HG02759 (cell line): ENCODE data around the gene KLHL29.
A peak's percentile ranks its signal among the peaks of the same experiment; 100 is the strongest.
"Not testable (repeated sequence)": the region's sequence is repeated elsewhere in the genome, so short reads cannot be mapped to it uniquely, and the experiment has no call there.

ENCODE experiments used
- ATAC-seq: cut with Tn5 transposase; IDR thresholded peaks from one replicate; pipeline ENCODE4 v1.9.1; 2021; ENCODE audit warnings: mild to moderate bottlenecking, moderate library complexity; ENCODE audit not compliant: unreplicated experiment

The KLHL29 gene

DNA sequence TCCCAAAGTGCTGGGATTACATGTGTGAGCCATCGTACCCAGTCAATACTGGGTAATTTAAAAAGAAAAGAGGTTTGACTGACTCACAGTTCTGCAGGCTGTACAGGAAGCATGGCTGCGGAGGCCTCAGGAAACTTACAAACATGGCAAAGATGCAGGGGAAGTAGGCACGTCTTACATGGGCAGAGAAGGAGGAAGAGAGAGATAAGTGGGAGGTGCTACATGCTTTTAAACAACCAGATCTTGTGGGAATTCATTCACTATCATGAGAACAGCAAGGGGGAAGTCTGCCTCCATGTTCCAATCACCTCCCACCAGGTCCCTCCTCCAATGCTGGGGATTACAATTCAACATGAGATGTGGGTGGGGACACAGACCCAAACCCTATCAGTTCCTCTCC is 349.4 kb downstream of the KLHL29 start:
- ATAC-seq = no peak

DNA sequence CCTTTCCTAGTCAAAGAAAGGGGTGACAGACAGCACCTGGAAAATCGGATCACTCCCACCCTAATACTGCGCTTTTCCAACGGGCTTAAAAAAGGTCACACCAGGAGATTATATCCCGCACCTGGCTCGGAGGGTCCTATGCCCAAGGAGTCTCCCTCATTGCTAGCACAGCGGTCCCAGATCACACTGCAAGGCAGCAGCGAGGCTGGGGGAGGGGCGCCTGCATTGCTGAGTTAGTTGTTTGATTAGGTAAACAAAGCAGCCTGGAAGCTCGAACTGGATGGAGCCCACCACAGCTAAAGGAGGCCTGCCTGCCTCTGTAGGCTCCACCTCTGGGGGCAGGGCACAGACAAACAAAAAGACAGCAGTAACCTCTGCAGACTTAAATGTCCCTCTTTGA is 351.8 kb downstream of the KLHL29 start:
- not testable (repeated sequence) for ATAC-seq

GRCh38 chr2:23745068-23745725 is 360.2 kb downstream of the KLHL29 start:
- ATAC-seq = no peak

GRCh38 chr2:23745726-23746105 is 360.7 kb downstream of the KLHL29 start:
- peak; percentile 76 for ATAC-seq

GRCh38 chr2:23746141-23746863 is 361.3 kb downstream of the KLHL29 start:
- ATAC-seq = peak; percentile 52

GRCh38 chr2:23751747-23752265 is 366.8 kb downstream of the KLHL29 start:
- ATAC-seq = no peak

GRCh38 chr2:23753291-23754010 is 368.5 kb downstream of the KLHL29 start:
- no peak for ATAC-seq

DNA sequence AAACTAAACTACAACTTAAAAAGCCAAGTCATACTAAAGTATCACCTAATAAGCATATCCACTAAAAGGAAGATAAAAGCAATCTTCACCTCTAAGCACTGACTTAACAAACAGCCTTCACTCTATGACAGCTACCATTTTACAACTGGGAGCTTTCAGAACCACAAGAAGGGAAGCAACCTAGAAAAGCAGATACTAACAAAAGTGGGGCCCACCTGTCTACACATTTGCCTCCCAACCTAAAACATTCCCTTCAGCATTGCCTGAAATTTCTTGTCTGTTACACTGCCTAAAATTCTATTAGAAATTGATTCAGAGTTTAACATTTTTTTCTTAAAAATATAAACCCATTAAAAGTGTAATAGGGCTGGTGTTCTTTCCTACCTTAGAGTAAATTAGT is 370.0 kb downstream of the KLHL29 start:
- no peak for ATAC-seq

DNA sequence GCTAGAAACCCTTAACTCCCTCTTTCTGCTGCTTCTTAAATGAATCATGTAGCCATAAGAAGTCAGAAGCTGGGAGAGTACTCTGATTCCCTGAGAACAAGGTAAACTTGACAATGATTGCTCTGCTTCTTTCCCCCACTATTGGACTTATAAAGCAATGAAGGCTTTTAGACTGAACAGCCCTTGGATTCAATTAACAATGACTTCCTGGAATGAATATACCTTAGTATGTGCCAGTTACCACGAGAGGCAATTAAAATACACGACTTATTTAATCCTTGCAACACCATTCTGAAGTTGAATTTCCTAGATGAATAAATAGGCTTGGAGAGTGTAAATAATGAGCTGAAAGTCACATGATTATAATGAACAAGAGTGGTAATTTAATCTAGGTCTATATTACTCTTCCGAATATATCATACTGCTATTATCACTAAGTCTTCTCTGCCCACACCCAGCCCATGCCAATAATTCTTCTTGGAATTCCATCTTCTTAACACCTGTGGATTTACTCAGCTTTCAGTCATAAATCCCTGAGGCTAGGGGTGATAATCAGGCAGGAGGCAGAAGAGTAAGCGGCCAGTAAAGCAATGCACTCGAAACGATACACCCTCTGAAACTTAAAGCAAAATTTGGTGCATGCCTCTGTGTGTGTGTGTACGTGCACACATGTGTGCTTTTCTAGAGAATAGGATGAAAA is 371.8 kb downstream of the KLHL29 start:
- ATAC-seq = no peak

DNA sequence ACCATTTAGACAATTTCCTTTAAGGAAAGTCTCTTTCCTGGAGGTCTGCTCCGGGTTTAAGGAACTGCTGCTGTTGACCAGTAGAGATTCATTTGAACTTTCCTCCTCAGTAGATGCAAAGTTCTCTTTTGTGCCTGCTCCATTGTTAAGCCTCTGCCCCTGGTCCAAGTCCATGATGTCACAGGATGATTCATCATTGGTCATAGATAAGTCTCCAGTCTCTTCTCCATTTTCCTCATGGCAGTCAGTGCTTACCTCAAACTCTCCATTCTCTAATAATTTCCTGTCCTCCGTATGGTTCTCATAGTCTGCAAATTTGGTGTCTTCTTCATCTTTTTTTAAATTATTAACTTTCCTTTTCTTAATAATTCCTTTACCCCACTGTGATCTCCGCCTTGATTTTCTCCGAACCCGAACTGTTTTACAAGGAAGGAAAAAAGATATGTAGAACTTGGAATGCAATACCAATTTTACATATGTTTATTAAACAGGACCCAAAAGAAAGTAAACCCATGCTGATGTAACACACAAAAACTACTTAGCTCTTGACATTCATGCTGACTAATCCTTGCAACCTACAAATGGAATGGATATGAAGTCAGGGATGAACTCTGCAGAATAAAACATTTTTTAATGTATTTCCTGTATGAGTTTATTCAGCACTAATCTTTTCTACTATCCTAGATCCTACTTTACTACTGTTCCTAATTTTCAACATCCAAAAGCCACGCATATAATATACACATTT is 372.9 kb downstream of the KLHL29 start:
- ATAC-seq = no peak
